GM18870 (cell line): ENCODE data around the gene BTF3L4.
A peak's percentile ranks its signal among the peaks of the same experiment; 100 is the strongest.
"Not testable (repeated sequence)": the region's sequence is repeated elsewhere in the genome, so short reads cannot be mapped to it uniquely, and the experiment has no call there.

ENCODE experiments used
- ATAC-seq: cut with Tn5 transposase; IDR thresholded peaks from one replicate; pipeline ENCODE4 v1.9.1; 2021; ENCODE audit warnings: moderate library complexity; ENCODE audit not compliant: unreplicated experiment

Gene BTF3L4

GRCh38 chr1:52056163-52056936, at the start of gene BTF3L4:
Gene BTF3L4, plus strand, starts transcription at chr1:52056295. Its CDS starts 3,553 bp downstream, at chr1:52059848.
- peak; percentile 73 for ATAC-seq

- ATAC-seq = no peak
Measured at GRCh38 chr1:52007215-52008002, 48.7 kb upstream of the BTF3L4 start.

GRCh38 chr1:52008071-52008809, 47.9 kb upstream of the BTF3L4 start:
- no peak for ATAC-seq

- no peak for ATAC-seq
Measured at GRCh38 chr1:52022133-52022532, 34.0 kb upstream of the BTF3L4 start.

GRCh38 chr1:52026278-52026677, 29.8 kb upstream of the BTF3L4 start:
- ATAC-seq = no peak

- no peak for ATAC-seq
Measured at GRCh38 chr1:52028328-52028727, 27.8 kb upstream of the BTF3L4 start.

GRCh38 chr1:52028839-52029238, 27.3 kb upstream of the BTF3L4 start:
- ATAC-seq = not testable (repeated sequence)

- no peak for ATAC-seq
Measured at GRCh38 chr1:52032124-52032784, 23.8 kb upstream of the BTF3L4 start.

GRCh38 chr1:52032785-52033131, 23.3 kb upstream of the BTF3L4 start:
- ATAC-seq = no peak

- peak; percentile 81 for ATAC-seq
Measured at GRCh38 chr1:52033190-52034049, 22.7 kb upstream of the BTF3L4 start, which contains the start of gene KTI12. Gene KTI12, minus strand, starts transcription at chr1:52033810. Its CDS starts 49 bp downstream, at chr1:52033761.

- no peak for ATAC-seq
Measured at GRCh38 chr1:52034050-52034384, 22.1 kb upstream of the BTF3L4 start.

GRCh38 chr1:52037402-52037814, 18.7 kb upstream of the BTF3L4 start:
- ATAC-seq = no peak

- ATAC-seq = no peak
Measured at GRCh38 chr1:52037909-52038308, 18.2 kb upstream of the BTF3L4 start.

- no peak for ATAC-seq
Measured at GRCh38 chr1:52041551-52042185, 14.4 kb upstream of the BTF3L4 start.

GRCh38 chr1:52045236-52045635, 10.9 kb upstream of the BTF3L4 start:
- ATAC-seq = no peak

- not testable (repeated sequence) for ATAC-seq
Measured at GRCh38 chr1:52045666-52046195, 10.4 kb upstream of the BTF3L4 start.

- ATAC-seq = not testable (repeated sequence)
Measured at GRCh38 chr1:52049337-52049736, 6.8 kb upstream of the BTF3L4 start.

GRCh38 chr1:52053862-52054261, 2.2 kb upstream of the BTF3L4 start:
- ATAC-seq = no peak

GRCh38 chr1:52054496-52055065, 1.5 kb upstream of the BTF3L4 start:
- no peak for ATAC-seq
